Measurements from ENCODE around the gene HSD17B3.
"Not testable (repeated sequence)": the region's sequence is repeated elsewhere in the genome, so short reads cannot be mapped to it uniquely, and the experiment has no call there.

HSD17B3 gene

GRCh38 chr9:96243778-96244177 lies 58.2 kb downstream of the HSD17B3 start:
- no peak for TF ChIP-seq CTCF (IDR thresholded peaks at IDR 0.05; ENCODE audit: control insufficient read depth, insufficient read depth, low read depth, low read length, missing control alignments)
- DNase-seq (ENCODE audit: low read depth): no peak
- no peak overlapping the region for H3K4me3 ChIP-seq (ENCODE audit: control insufficient read depth, low read depth, low read length)

GRCh38 chr9:96242811-96243210 lies 59.2 kb downstream of the HSD17B3 start:
- no peak overlapping the region for H3K4me3 ChIP-seq (ENCODE audit: control insufficient read depth, low read depth, low read length)
- DNase-seq (ENCODE audit: low read depth): no peak
- TF ChIP-seq CTCF (IDR thresholded peaks at IDR 0.05; ENCODE audit: control insufficient read depth, insufficient read depth, low read depth, low read length, missing control alignments): no peak

GRCh38 chr9:96241391-96241809 lies 60.6 kb downstream of the HSD17B3 start:
- no peak for DNase-seq (ENCODE audit: low read depth)
- no peak for TF ChIP-seq CTCF (IDR thresholded peaks at IDR 0.05; ENCODE audit: control insufficient read depth, insufficient read depth, low read depth, low read length, missing control alignments)
- no peak overlapping the region for H3K4me3 ChIP-seq (ENCODE audit: control insufficient read depth, low read depth, low read length)

GRCh38 chr9:96236854-96237550 lies 65.0 kb downstream of the HSD17B3 start:
- H3K4me3 ChIP-seq (ENCODE audit: control insufficient read depth, low read depth, low read length): no peak overlapping the region
- TF ChIP-seq CTCF (IDR thresholded peaks at IDR 0.05; ENCODE audit: control insufficient read depth, insufficient read depth, low read depth, low read length, missing control alignments): no peak
- DNase-seq (ENCODE audit: low read depth): no peak

- DNase-seq (ENCODE audit: low read depth): not testable (repeated sequence)
These were observed 65.6 kb downstream of the HSD17B3 start for GRCh38 chr9:96236337-96236736.

GRCh38 chr9:96232539-96233241 lies 69.3 kb downstream of the HSD17B3 start:
- H3K4me3 ChIP-seq (ENCODE audit: control insufficient read depth, low read depth, low read length): no peak overlapping the region
- DNase-seq (ENCODE audit: low read depth): peak; percentile 8
- peak; percentile 94 for TF ChIP-seq CTCF (IDR thresholded peaks at IDR 0.05; ENCODE audit: control insufficient read depth, insufficient read depth, low read depth, low read length, missing control alignments)

More at GRCh38 chr9:96236337-96236736, 65.6 kb downstream of the HSD17B3 start:
- H3K4me3 ChIP-seq (ENCODE audit: control insufficient read depth, low read depth, low read length): not testable (repeated sequence)

GRCh38 chr9:96232164-96232538 lies 69.8 kb downstream of the HSD17B3 start:
- H3K4me3 ChIP-seq (ENCODE audit: control insufficient read depth, low read depth, low read length): no peak overlapping the region
- no peak for TF ChIP-seq CTCF (IDR thresholded peaks at IDR 0.05; ENCODE audit: control insufficient read depth, insufficient read depth, low read depth, low read length, missing control alignments)
- no peak for DNase-seq (ENCODE audit: low read depth)
